ENCODE data around the gene UVSSA.
"Not testable (repeated sequence)": the region's sequence is repeated elsewhere in the genome, so short reads cannot be mapped to it uniquely, and the experiment has no call there.

GRCh38 chr4:1393363-1393762, 46.4 kb downstream of the UVSSA start:
- TF ChIP-seq, protein P1, sequence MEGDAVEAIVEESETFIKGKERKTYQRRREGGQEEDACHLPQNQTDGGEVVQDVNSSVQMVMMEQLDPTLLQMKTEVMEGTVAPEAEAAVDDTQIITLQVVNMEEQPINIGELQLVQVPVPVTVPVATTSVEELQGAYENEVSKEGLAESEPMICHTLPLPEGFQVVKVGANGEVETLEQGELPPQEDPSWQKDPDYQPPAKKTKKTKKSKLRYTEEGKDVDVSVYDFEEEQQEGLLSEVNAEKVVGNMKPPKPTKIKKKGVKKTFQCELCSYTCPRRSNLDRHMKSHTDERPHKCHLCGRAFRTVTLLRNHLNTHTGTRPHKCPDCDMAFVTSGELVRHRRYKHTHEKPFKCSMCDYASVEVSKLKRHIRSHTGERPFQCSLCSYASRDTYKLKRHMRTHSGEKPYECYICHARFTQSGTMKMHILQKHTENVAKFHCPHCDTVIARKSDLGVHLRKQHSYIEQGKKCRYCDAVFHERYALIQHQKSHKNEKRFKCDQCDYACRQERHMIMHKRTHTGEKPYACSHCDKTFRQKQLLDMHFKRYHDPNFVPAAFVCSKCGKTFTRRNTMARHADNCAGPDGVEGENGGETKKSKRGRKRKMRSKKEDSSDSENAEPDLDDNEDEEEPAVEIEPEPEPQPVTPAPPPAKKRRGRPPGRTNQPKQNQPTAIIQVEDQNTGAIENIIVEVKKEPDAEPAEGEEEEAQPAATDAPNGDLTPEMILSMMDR (IDR thresholded peaks at IDR 0.05), result not testable (repeated sequence)
- TF ChIP-seq POLR2A (IDR thresholded peaks at IDR 0.05), result not testable (repeated sequence)

Data from body of pancreas (tissue), 4 donors.